ENCODE measurements around the gene KIAA0586. TPM values are rescaled to one million over a fixed set of nuclear protein-coding genes. Genes with fewer than 3 reads are reported as not detected.

Gene KIAA0586
- total RNA-seq, 1 experiment from 2014 or later, result 25.7 TPM

- Histone ChIP-seq H3K9ac (ENCODE audit: low read length) (no peak overlapping the region), H4K20me1 (ENCODE audit: insufficient read depth) (peaks cover 7% of the 10 kb centered on the region; the same call in 1 of the 2 replicates), H3K4me3 (replicated peaks in 1 of 2; ENCODE audit: low read depth in 1 of 2, low read length in 2 of 2) (no peak overlapping the region), H3K36me3 (ENCODE audit: control insufficient read depth in 1 of 2, insufficient read depth in 2 of 2, low read length in 2 of 2) (peaks cover 21 to 39% of the 10 kb centered on the region in 2 experiments), H3K27ac (ENCODE audit: low read depth, low read length) (no peak overlapping the region), H3K27me3 (ENCODE audit: insufficient read depth, low read length) (no peaks in the 10 kb centered on the region), H3K4me1 (ENCODE audit: control insufficient read depth in 1 of 2, insufficient read depth in 2 of 2, low read length in 2 of 2) (no peaks in the 10 kb centered on the region), H3K79me2 (ENCODE audit: insufficient read depth, low read length) (peaks cover 75% of the 10 kb centered on the region), H3K4me2 (ENCODE audit: low read length) (no peak overlapping the region), H2AFZ (ENCODE audit: low read depth, low read length, poor library complexity, severe bottlenecking) (no peak overlapping the region), H3K9me2 (ENCODE audit: insufficient read depth) (no peaks in the 10 kb centered on the region), H3K9me3 (ENCODE audit: control insufficient read depth in 1 of 2, insufficient read depth in 1 of 2, low read depth in 1 of 2, low read length in 2 of 2) (peaks cover 0 to 5% of the 10 kb centered on the region in 2 experiments; a peak in 1 of 4 replicates)
- BruUV-seq (replicated peaks), result no TSS peak
- ATAC-seq (no peak), DNase-seq (ENCODE audit: low read depth, low spot score) (no peak)
- intact Hi-C loops (cut with micrococcal nuclease), result no loop called here
- ChIA-PET RAD21 (ENCODE audit: low non-redundant PET in 1 of 2, low total read pairs in 2 of 2, uncharacterized antibody in 2 of 2, unreplicated experiment in 2 of 2) (no interaction called here), CTCF (no interaction called here), POLR2A (no interaction called here)
- TF ChIP-seq FOSL1 (IDR thresholded peaks at IDR 0.05; ENCODE audit: low read depth) (no peak), EZH2 (IDR thresholded peaks at IDR 0.05) (no peak), REST (IDR thresholded peaks at IDR 0.05; ENCODE audit: low read depth) (no peak), ZBTB33 (IDR thresholded peaks at IDR 0.05; ENCODE audit: extremely low read depth, insufficient replicate concordance, low read length) (no peak), SP1 (IDR thresholded peaks at IDR 0.05; ENCODE audit: low read depth) (no peak), TCF7L2 (IDR thresholded peaks at IDR 0.05; ENCODE audit: borderline replicate concordance, extremely low read depth, insufficient read depth, insufficient read length) (no peak), ELF1 (IDR thresholded peaks at IDR 0.05; ENCODE audit: borderline replicate concordance, low read depth) (no peak), CBX3 (IDR thresholded peaks at IDR 0.05; ENCODE audit: low read depth) (no peak), JUND (IDR thresholded peaks at IDR 0.05) (no peak), YY1 (IDR thresholded peaks at IDR 0.05; ENCODE audit: extremely low read depth, insufficient replicate concordance, low read depth, low read length) (no peak), ZNF274 (IDR thresholded peaks at IDR 0.05; ENCODE audit: low read depth, low read length) (no peak), RAD21 (IDR thresholded peaks at IDR 0.05; ENCODE audit: low read depth) (no peak), MAX (IDR thresholded peaks at IDR 0.05) (no peak), CTCF (IDR thresholded peaks at IDR 0.05 in 2 of 3, conservative IDR thresholded peaks at IDR 0.05 in 1 of 3; ENCODE audit: borderline replicate concordance in 1 of 3, insufficient read depth in 1 of 3, low read depth in 2 of 3, low read length in 2 of 3) (no peak), POLR2AphosphoS5 (IDR thresholded peaks at IDR 0.05; ENCODE audit: low read depth, low read length) (no peak), SIN3A (IDR thresholded peaks at IDR 0.05; ENCODE audit: low read depth) (no peak), ZFX (IDR thresholded peaks at IDR 0.05) (no peak), CEBPB (IDR thresholded peaks at IDR 0.05; ENCODE audit: low read depth) (no peak), EGR1 (IDR thresholded peaks at IDR 0.05; ENCODE audit: low read depth) (no peak)
Measured at GRCh38 chr14:58415636-58416547, 11.6 kb upstream of the KIAA0586 start.

Data from HCT116 (cell line).